Activated naive CD8-positive, alpha-beta T cell treated with anti-CD3 and anti-CD28 coated beads, Interleukin-2, amount 50 U/mL, for 24 hours (primary cell): ENCODE measurements around the gene WNK2.

Experiments
- ATAC-seq: fragments of 150-1000 bp; cut with Tn5 transposase; one replicate; pipeline ENCODE4 v1.10.0; 2021
- DNase-seq: peaks from one replicate; pipeline ENCODE4 v3.0.0; 2021
- H3K27ac Mint-ChIP-seq: one replicate; pipeline ENCODE4 v1.8.0; 2021; ENCODE audit warnings: mild to moderate bottlenecking, mixed read lengths
- H3K27me3 Mint-ChIP-seq: one replicate; pipeline ENCODE4 v1.8.0; 2021; ENCODE audit warnings: mixed read lengths
- H3K36me3 Mint-ChIP-seq: one replicate; pipeline ENCODE4 v1.8.0; 2021; ENCODE audit warnings: low read depth, mixed read lengths
- H3K4me1 Mint-ChIP-seq: one replicate; pipeline ENCODE4 v1.8.0; 2021; ENCODE audit warnings: mixed read lengths
- H3K4me3 Mint-ChIP-seq: one replicate; pipeline ENCODE4 v1.8.0; 2021; ENCODE audit warnings: mild to moderate bottlenecking, moderate library complexity, mixed read lengths
- H3K9me3 Mint-ChIP-seq: one replicate; pipeline ENCODE4 v1.8.0; 2021; ENCODE audit warnings: mixed read lengths

The WNK2 gene

GRCh38 chr9:93154293-93154903, 29.5 kb upstream of the WNK2 start:
- no peaks in the 10 kb centered on the region for H3K9me3 Mint-ChIP-seq
- no peak overlapping the region for H3K27ac Mint-ChIP-seq
- H3K27me3 Mint-ChIP-seq: no peaks in the 10 kb centered on the region
- no peaks in the 10 kb centered on the region for H3K36me3 Mint-ChIP-seq
- peak; percentile 27 for ATAC-seq
- peaks cover 18% of the 10 kb centered on the region for H3K4me1 Mint-ChIP-seq
- peak; percentile 48 for DNase-seq
- no peak overlapping the region for H3K4me3 Mint-ChIP-seq

GRCh38 chr9:93155716-93156474, 28.0 kb upstream of the WNK2 start:
- Mint-ChIP-seq H3K9me3 (no peaks in the 10 kb centered on the region), H3K27me3 (no peaks in the 10 kb centered on the region), H3K4me3 (no peak overlapping the region), H3K36me3 (no peaks in the 10 kb centered on the region), H3K27ac (no peak overlapping the region), H3K4me1 (peaks cover 16% of the 10 kb centered on the region)
- ATAC-seq (no peak), DNase-seq (no peak)

GRCh38 chr9:93156475-93157008, 27.4 kb upstream of the WNK2 start:
- Mint-ChIP-seq H3K27me3 (no peaks in the 10 kb centered on the region), H3K27ac (no peak overlapping the region), H3K4me1 (peaks cover 16% of the 10 kb centered on the region), H3K9me3 (no peaks in the 10 kb centered on the region), H3K4me3 (no peak overlapping the region), H3K36me3 (no peaks in the 10 kb centered on the region)
- ATAC-seq (peak; percentile 77), DNase-seq (no peak)

- ATAC-seq (peak; percentile 85), DNase-seq (peak; percentile 85)
- Mint-ChIP-seq H3K27me3 (no peaks in the 10 kb centered on the region), H3K4me1 (peaks cover 16% of the 10 kb centered on the region), H3K27ac (no peak overlapping the region), H3K9me3 (no peaks in the 10 kb centered on the region), H3K4me3 (no peak overlapping the region), H3K36me3 (no peaks in the 10 kb centered on the region)
These were observed 24.1 kb upstream of the WNK2 start for GRCh38 chr9:93159601-93160471.

- ATAC-seq (no peak), DNase-seq (no peak)
- H3K27me3 Mint-ChIP-seq: no peaks in the 10 kb centered on the region
- no peaks in the 10 kb centered on the region for H3K9me3 Mint-ChIP-seq
- H3K36me3 Mint-ChIP-seq: no peaks in the 10 kb centered on the region
- H3K4me3 Mint-ChIP-seq: no peak overlapping the region
- H3K27ac Mint-ChIP-seq: no peak overlapping the region
- H3K4me1 Mint-ChIP-seq: peaks cover 9% of the 10 kb centered on the region
These were observed 22.0 kb upstream of the WNK2 start for GRCh38 chr9:93161786-93162562.

- ATAC-seq (no peak), DNase-seq (no peak)
- Mint-ChIP-seq H3K27me3 (no peaks in the 10 kb centered on the region), H3K9me3 (no peaks in the 10 kb centered on the region), H3K27ac (no peak overlapping the region), H3K4me1 (peaks cover 9% of the 10 kb centered on the region), H3K4me3 (no peak overlapping the region), H3K36me3 (no peaks in the 10 kb centered on the region)
These were observed 19.9 kb upstream of the WNK2 start for GRCh38 chr9:93164085-93164484.

GRCh38 chr9:93166699-93167098, 17.2 kb upstream of the WNK2 start:
- Mint-ChIP-seq H3K36me3 (no peaks in the 10 kb centered on the region), H3K4me1 (no peaks in the 10 kb centered on the region), H3K27ac (no peak overlapping the region), H3K9me3 (no peaks in the 10 kb centered on the region), H3K27me3 (no peaks in the 10 kb centered on the region), H3K4me3 (no peak overlapping the region)
- ATAC-seq (no peak), DNase-seq (no peak)

- H3K27me3 Mint-ChIP-seq: no peaks in the 10 kb centered on the region
- no peaks in the 10 kb centered on the region for H3K4me1 Mint-ChIP-seq
- no peak for ATAC-seq
- H3K27ac Mint-ChIP-seq: no peak overlapping the region
- H3K9me3 Mint-ChIP-seq: no peaks in the 10 kb centered on the region
- H3K36me3 Mint-ChIP-seq: no peaks in the 10 kb centered on the region
- no peak overlapping the region for H3K4me3 Mint-ChIP-seq
- DNase-seq: no peak
These were observed 16.8 kb upstream of the WNK2 start for GRCh38 chr9:93167185-93167584.

GRCh38 chr9:93167838-93168237, 16.1 kb upstream of the WNK2 start:
- H3K27ac Mint-ChIP-seq: no peak overlapping the region
- no peaks in the 10 kb centered on the region for H3K9me3 Mint-ChIP-seq
- H3K36me3 Mint-ChIP-seq: no peaks in the 10 kb centered on the region
- no peaks in the 10 kb centered on the region for H3K4me1 Mint-ChIP-seq
- DNase-seq (no peak), ATAC-seq (no peak)
- no peaks in the 10 kb centered on the region for H3K27me3 Mint-ChIP-seq
- no peak overlapping the region for H3K4me3 Mint-ChIP-seq

- H3K36me3 Mint-ChIP-seq: no peaks in the 10 kb centered on the region
- H3K4me3 Mint-ChIP-seq: no peak overlapping the region
- no peaks in the 10 kb centered on the region for H3K9me3 Mint-ChIP-seq
- ATAC-seq (no peak), DNase-seq (no peak)
- no peaks in the 10 kb centered on the region for H3K4me1 Mint-ChIP-seq
- no peaks in the 10 kb centered on the region for H3K27me3 Mint-ChIP-seq
- H3K27ac Mint-ChIP-seq: no peak overlapping the region
These were observed 15.4 kb upstream of the WNK2 start for GRCh38 chr9:93168581-93168980.

GRCh38 chr9:93169444-93169843, 14.5 kb upstream of the WNK2 start:
- ATAC-seq: no peak
- Mint-ChIP-seq H3K27ac (no peak overlapping the region), H3K4me3 (no peak overlapping the region), H3K36me3 (no peaks in the 10 kb centered on the region), H3K27me3 (no peaks in the 10 kb centered on the region), H3K9me3 (no peaks in the 10 kb centered on the region), H3K4me1 (no peaks in the 10 kb centered on the region)
- DNase-seq: no peak

- Mint-ChIP-seq H3K4me3 (no peak overlapping the region), H3K27me3 (no peaks in the 10 kb centered on the region), H3K36me3 (no peaks in the 10 kb centered on the region), H3K27ac (no peak overlapping the region), H3K9me3 (no peaks in the 10 kb centered on the region), H3K4me1 (no peaks in the 10 kb centered on the region)
- no peak for ATAC-seq
- DNase-seq: no peak
These were observed 13.4 kb upstream of the WNK2 start for GRCh38 chr9:93170571-93170970.

GRCh38 chr9:93171261-93171990, 12.5 kb upstream of the WNK2 start:
- Mint-ChIP-seq H3K4me1 (no peaks in the 10 kb centered on the region), H3K4me3 (no peak overlapping the region), H3K27ac (no peak overlapping the region), H3K9me3 (no peaks in the 10 kb centered on the region), H3K36me3 (no peaks in the 10 kb centered on the region), H3K27me3 (no peaks in the 10 kb centered on the region)
- ATAC-seq (no peak), DNase-seq (no peak)
